ENCODE data around the gene CHST12.

DNA sequence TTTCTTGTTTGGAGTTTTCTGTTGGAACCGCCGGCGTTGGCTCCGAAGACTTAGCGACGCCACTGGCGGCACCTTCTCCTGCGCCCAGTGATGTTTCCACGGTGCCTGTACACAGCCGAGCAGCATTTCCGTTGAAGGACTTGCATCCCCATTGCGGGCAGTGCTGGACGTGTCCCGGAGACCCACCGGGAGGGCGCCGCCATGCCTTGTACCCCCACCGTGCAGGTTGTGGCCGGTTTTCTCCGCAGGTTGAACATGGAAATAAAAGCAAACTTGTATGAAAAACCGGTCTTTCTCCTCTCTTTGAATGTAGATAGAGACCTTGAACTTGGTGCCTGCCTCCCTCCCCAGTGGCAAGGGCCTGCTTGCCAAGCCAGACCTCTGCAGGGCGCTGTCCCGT lies 22.9 kb upstream of the CHST12 start:
- TF ChIP-seq POLR2AphosphoS5 (IDR thresholded peaks at IDR 0.05; ENCODE audit: low read depth, low read length) (no peak), SIN3A (IDR thresholded peaks at IDR 0.05; ENCODE audit: borderline replicate concordance, insufficient read depth, low read length) (no peak)
- TF ChIP-seq, protein P1, sequence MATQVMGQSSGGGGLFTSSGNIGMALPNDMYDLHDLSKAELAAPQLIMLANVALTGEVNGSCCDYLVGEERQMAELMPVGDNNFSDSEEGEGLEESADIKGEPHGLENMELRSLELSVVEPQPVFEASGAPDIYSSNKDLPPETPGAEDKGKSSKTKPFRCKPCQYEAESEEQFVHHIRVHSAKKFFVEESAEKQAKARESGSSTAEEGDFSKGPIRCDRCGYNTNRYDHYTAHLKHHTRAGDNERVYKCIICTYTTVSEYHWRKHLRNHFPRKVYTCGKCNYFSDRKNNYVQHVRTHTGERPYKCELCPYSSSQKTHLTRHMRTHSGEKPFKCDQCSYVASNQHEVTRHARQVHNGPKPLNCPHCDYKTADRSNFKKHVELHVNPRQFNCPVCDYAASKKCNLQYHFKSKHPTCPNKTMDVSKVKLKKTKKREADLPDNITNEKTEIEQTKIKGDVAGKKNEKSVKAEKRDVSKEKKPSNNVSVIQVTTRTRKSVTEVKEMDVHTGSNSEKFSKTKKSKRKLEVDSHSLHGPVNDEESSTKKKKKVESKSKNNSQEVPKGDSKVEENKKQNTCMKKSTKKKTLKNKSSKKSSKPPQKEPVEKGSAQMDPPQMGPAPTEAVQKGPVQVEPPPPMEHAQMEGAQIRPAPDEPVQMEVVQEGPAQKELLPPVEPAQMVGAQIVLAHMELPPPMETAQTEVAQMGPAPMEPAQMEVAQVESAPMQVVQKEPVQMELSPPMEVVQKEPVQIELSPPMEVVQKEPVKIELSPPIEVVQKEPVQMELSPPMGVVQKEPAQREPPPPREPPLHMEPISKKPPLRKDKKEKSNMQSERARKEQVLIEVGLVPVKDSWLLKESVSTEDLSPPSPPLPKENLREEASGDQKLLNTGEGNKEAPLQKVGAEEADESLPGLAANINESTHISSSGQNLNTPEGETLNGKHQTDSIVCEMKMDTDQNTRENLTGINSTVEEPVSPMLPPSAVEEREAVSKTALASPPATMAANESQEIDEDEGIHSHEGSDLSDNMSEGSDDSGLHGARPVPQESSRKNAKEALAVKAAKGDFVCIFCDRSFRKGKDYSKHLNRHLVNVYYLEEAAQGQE (IDR thresholded peaks at IDR 0.05; ENCODE audit: insufficient read depth in 1 of 2, low read depth in 2 of 2, low read length in 2 of 2): no peak

All from PFSK-1 (cell line).